SK-MEL-5 (cell line): ENCODE measurements around the gene RHEB. TPM values are rescaled to one million over a fixed set of nuclear protein-coding genes. Genes with fewer than 3 reads are reported as not detected.
"Not testable (repeated sequence)": the region's sequence is repeated elsewhere in the genome, so short reads cannot be mapped to it uniquely, and the experiment has no call there.

ENCODE experiments used
- DNase-seq: peaks from one replicate; pipeline ENCODE4 v3.0.0-alpha.2; 2016; ENCODE audit warnings: low read depth, low spot score
- in situ Hi-C: cut with HindIII; loops from 2 replicates; pipeline ENCODE4 v1.10.0; 2016; ENCODE audit warnings: low sequenced_read_pairs, high pct_unique_total_duplicates, low pct_unique_long_range_greater_than_20kb
- total RNA-seq: library from RNA; depleted of rRNA; stranded (reverse); fragments of >200 nt; shearing (Covaris generic); gene quantifications from 2 replicates; pipeline ENCODE4 v1.2.3, GENCODE V29; 2014

RHEB gene
- total RNA-seq, 1 experiment from 2014 or later = 237 TPM

GRCh38 chr7:151539088-151539671 is 19.5 kb upstream of the RHEB start:
- in situ Hi-C loops = no loop called here
- peak; percentile 41 for DNase-seq

- in situ Hi-C loops = no loop called here
- DNase-seq = no peak
These were observed 18.3 kb upstream of the RHEB start for GRCh38 chr7:151537818-151538561.

- DNase-seq, in situ Hi-C loops: not testable (repeated sequence)
These were observed 16.5 kb upstream of the RHEB start for GRCh38 chr7:151536178-151536577.

- no peak for DNase-seq
- in situ Hi-C loops = no loop called here
These were observed 10.1 kb upstream of the RHEB start for GRCh38 chr7:151529842-151530241.

- in situ Hi-C loops = no loop called here
- no peak for DNase-seq
These were observed 5.2 kb upstream of the RHEB start for GRCh38 chr7:151524845-151525244.

GRCh38 chr7:151524331-151524730 is 4.6 kb upstream of the RHEB start:
- in situ Hi-C loops = no loop called here
- DNase-seq = no peak

GRCh38 chr7:151520419-151521261 is 945 bp upstream of the RHEB start:
- no peak for DNase-seq
- in situ Hi-C loops = no loop called here

GRCh38 chr7:151518947-151519764 is 539 bp downstream of the RHEB start:
- in situ Hi-C loops = not testable (repeated sequence)
- DNase-seq = peak; percentile 24

GRCh38 chr7:151518105-151518946 is 1.4 kb downstream of the RHEB start:
- in situ Hi-C loops = no loop called here
- DNase-seq = peak; percentile 36

GRCh38 chr7:151517601-151518104 is 2.0 kb downstream of the RHEB start:
- peak; percentile 26 for DNase-seq
- in situ Hi-C loops = no loop called here

GRCh38 chr7:151515276-151515565 is 4.5 kb downstream of the RHEB start:
- no peak for DNase-seq
- in situ Hi-C loops = no loop called here

GRCh38 chr7:151514461-151515275 is 5.0 kb downstream of the RHEB start:
- DNase-seq = no peak
- in situ Hi-C loops = no loop called here

GRCh38 chr7:151513133-151513532 is 6.6 kb downstream of the RHEB start:
- in situ Hi-C loops = no loop called here

GRCh38 chr7:151512353-151512752 is 7.3 kb downstream of the RHEB start:
- in situ Hi-C loops = no loop called here
- no peak for DNase-seq

More at GRCh38 chr7:151513133-151513532, 6.6 kb downstream of the RHEB start:
- no peak for DNase-seq

GRCh38 chr7:151511946-151512345 is 7.7 kb downstream of the RHEB start:
- no peak for DNase-seq
- in situ Hi-C loops = no loop called here

- no peak for DNase-seq
- in situ Hi-C loops = no loop called here
These were observed 8.4 kb downstream of the RHEB start for GRCh38 chr7:151511270-151511669.
